ENCODE measurements around the gene SCN2B. TPM values are rescaled to one million over a fixed set of nuclear protein-coding genes. Genes with fewer than 3 reads are reported as not detected.

SCN2B gene
- total RNA-seq, 3 donors from 2014 or later (not counting 1 experiment from before 2014, with no cell fraction given) = not detected

- Histone ChIP-seq H3K9me3 (ENCODE audit: control insufficient read depth, insufficient read depth, low read length) (no peaks in the 10 kb centered on the region), H3K27ac (ENCODE audit: low read length) (no peak overlapping the region), H3K4me1 (ENCODE audit: control insufficient read depth, insufficient read depth, low read length) (peaks cover 10% of the 10 kb centered on the region), H3K4me3 (ENCODE audit: low read length) (no peak overlapping the region), H3K36me3 (ENCODE audit: control insufficient read depth, insufficient read depth, low read length) (no peaks in the 10 kb centered on the region), H3K27me3 (ENCODE audit: control insufficient read depth, insufficient read depth, low read length) (peaks cover 2% of the 10 kb centered on the region)
- ATAC-seq (peak in 1 of 3 donors; percentile 42), DNase-seq (no peak)
- Mint-ChIP-seq H3K4me1 (peaks cover 0 to 4% of the 10 kb centered on the region in 2 donors), H3K27ac (no peak overlapping the region), H3K9me3 (no peaks in the 10 kb centered on the region), H3K36me3 (no peaks in the 10 kb centered on the region), H3K27me3 (ENCODE audit: low read depth in 2 of 2) (peaks cover 43 to 68% of the 10 kb centered on the region in 2 donors), H3K4me3 (no peak overlapping the region)
- no peak for TF ChIP-seq CTCF (IDR thresholded peaks at IDR 0.05)
- intact Hi-C loops (cut with micrococcal nuclease) = no loop called here
- 22% methylated on average over 6 of the region's 6 CpGs for WGBS (ENCODE audit: insufficient coverage)
These were observed 33.6 kb downstream of the SCN2B start for GRCh38 chr11:118142809-118143208.

- 86% methylated on average over 2 of the region's 2 CpGs for WGBS (ENCODE audit: insufficient coverage)
- no peak overlapping the region for H3K27ac Mint-ChIP-seq
- no peak for TF ChIP-seq CTCF (IDR thresholded peaks at IDR 0.05)
- Histone ChIP-seq H3K4me1 (ENCODE audit: control insufficient read depth, insufficient read depth, low read length) (peaks cover 10% of the 10 kb centered on the region), H3K4me3 (ENCODE audit: low read length) (no peak overlapping the region), H3K27ac (ENCODE audit: low read length) (no peak overlapping the region), H3K9me3 (ENCODE audit: control insufficient read depth, insufficient read depth, low read length) (no peaks in the 10 kb centered on the region), H3K36me3 (ENCODE audit: control insufficient read depth, insufficient read depth, low read length) (no peaks in the 10 kb centered on the region), H3K27me3 (ENCODE audit: control insufficient read depth, insufficient read depth, low read length) (peaks cover 2% of the 10 kb centered on the region)
- peaks cover 40 to 68% of the 10 kb centered on the region in 2 donors for H3K27me3 Mint-ChIP-seq (ENCODE audit: low read depth in 2 of 2)
- DNase-seq (no peak), ATAC-seq (no peak)
- H3K4me3 Mint-ChIP-seq = no peak overlapping the region
- H3K4me1 Mint-ChIP-seq = peaks cover 0 to 4% of the 10 kb centered on the region in 2 donors
- H3K9me3 Mint-ChIP-seq = no peaks in the 10 kb centered on the region
- intact Hi-C loops (cut with micrococcal nuclease) = no loop called here
- no peaks in the 10 kb centered on the region for H3K36me3 Mint-ChIP-seq
These were observed 34.4 kb downstream of the SCN2B start for GRCh38 chr11:118142081-118142480.

- H3K9me3 Mint-ChIP-seq = no peaks in the 10 kb centered on the region
- Histone ChIP-seq H3K4me1 (ENCODE audit: control insufficient read depth, insufficient read depth, low read length) (no peaks in the 10 kb centered on the region), H3K27me3 (ENCODE audit: control insufficient read depth, insufficient read depth, low read length) (peaks cover 2% of the 10 kb centered on the region), H3K27ac (ENCODE audit: low read length) (no peak overlapping the region), H3K4me3 (ENCODE audit: low read length) (no peak overlapping the region), H3K9me3 (ENCODE audit: control insufficient read depth, insufficient read depth, low read length) (no peaks in the 10 kb centered on the region), H3K36me3 (ENCODE audit: control insufficient read depth, insufficient read depth, low read length) (no peaks in the 10 kb centered on the region)
- WGBS (ENCODE audit: insufficient coverage) = no CpG with 5 or more reads among the region's 1 CpG
- no peaks in the 10 kb centered on the region for H3K36me3 Mint-ChIP-seq
- H3K27me3 Mint-ChIP-seq (ENCODE audit: low read depth in 2 of 2) = peaks cover 33 to 52% of the 10 kb centered on the region in 2 donors
- no peaks in the 10 kb centered on the region for H3K4me1 Mint-ChIP-seq
- no peak overlapping the region for H3K4me3 Mint-ChIP-seq
- no peak for ATAC-seq
- TF ChIP-seq CTCF (IDR thresholded peaks at IDR 0.05) = no peak
- intact Hi-C loops (cut with micrococcal nuclease) = no loop called here
- DNase-seq = no peak
- no peak overlapping the region for H3K27ac Mint-ChIP-seq
These were observed 36.9 kb downstream of the SCN2B start for GRCh38 chr11:118139578-118139977.

- no peak overlapping the region for H3K27ac Mint-ChIP-seq
- 74% methylated on average over 10 of the region's 10 CpGs for WGBS (ENCODE audit: insufficient coverage)
- Histone ChIP-seq H3K4me1 (ENCODE audit: control insufficient read depth, insufficient read depth, low read length) (no peaks in the 10 kb centered on the region), H3K36me3 (ENCODE audit: control insufficient read depth, insufficient read depth, low read length) (no peaks in the 10 kb centered on the region), H3K27ac (ENCODE audit: low read length) (no peak overlapping the region), H3K9me3 (ENCODE audit: control insufficient read depth, insufficient read depth, low read length) (no peaks in the 10 kb centered on the region), H3K4me3 (ENCODE audit: low read length) (no peak overlapping the region), H3K27me3 (ENCODE audit: control insufficient read depth, insufficient read depth, low read length) (peaks cover 2% of the 10 kb centered on the region)
- intact Hi-C loops (cut with micrococcal nuclease) = no loop called here
- no peaks in the 10 kb centered on the region for H3K9me3 Mint-ChIP-seq
- TF ChIP-seq CTCF (IDR thresholded peaks at IDR 0.05) = no peak
- peaks cover 26 to 51% of the 10 kb centered on the region in 2 donors for H3K27me3 Mint-ChIP-seq (ENCODE audit: low read depth in 2 of 2)
- H3K4me3 Mint-ChIP-seq = no peak overlapping the region
- no peaks in the 10 kb centered on the region for H3K36me3 Mint-ChIP-seq
- H3K4me1 Mint-ChIP-seq = no peaks in the 10 kb centered on the region
- ATAC-seq = no peak
- DNase-seq = no peak
These were observed 37.5 kb downstream of the SCN2B start for GRCh38 chr11:118138839-118139420.

Data from natural killer cell (primary cell).